Mucosa of rectum (tissue), 2 donors: Measurements from ENCODE around the gene ARSG.

Source experiments
- H3K27ac ChIP-seq, 2 donors: one replicate each; pipeline ENCODE4 v1.7.0; 2013; ENCODE audit warnings: inconsistent platforms in 2 of 2, low read depth in 2 of 2, low read length in 2 of 2
- H3K27me3 ChIP-seq, 2 donors: one replicate each; pipeline ENCODE4 v1.7.0; 2013; ENCODE audit warnings: low read length in 2 of 2; ENCODE audit not compliant: control insufficient read depth in 2 of 2, insufficient read depth in 2 of 2
- H3K36me3 ChIP-seq, 2 donors: one replicate each; pipeline ENCODE4 v1.7.0; 2013; ENCODE audit warnings: low read length in 2 of 2; ENCODE audit not compliant: control insufficient read depth in 2 of 2, insufficient read depth in 2 of 2
- H3K4me1 ChIP-seq, 2 donors: one replicate each; pipeline ENCODE4 v1.7.0; 2013; ENCODE audit warnings: low read length in 2 of 2, mild to moderate bottlenecking in 1 of 2; ENCODE audit not compliant: control insufficient read depth in 2 of 2, insufficient read depth in 2 of 2
- H3K4me3 ChIP-seq, 2 donors: one replicate each; pipeline ENCODE4 v1.7.0; 2013; ENCODE audit warnings: low read length in 2 of 2
- H3K9ac ChIP-seq, 2 donors: one replicate each; pipeline ENCODE4 v1.7.0; 2013; ENCODE audit warnings: low read length in 2 of 2, low read depth in 1 of 2, mild to moderate bottlenecking in 1 of 2
- H3K9me3 ChIP-seq, 2 donors: one replicate each; pipeline ENCODE4 v1.7.0; 2013; ENCODE audit warnings: low read length in 2 of 2; ENCODE audit not compliant: control insufficient read depth in 2 of 2
- donor health status: healthy.
- donor health status: Normal muscosa, but diverticular disease.

ARSG gene

DNA sequence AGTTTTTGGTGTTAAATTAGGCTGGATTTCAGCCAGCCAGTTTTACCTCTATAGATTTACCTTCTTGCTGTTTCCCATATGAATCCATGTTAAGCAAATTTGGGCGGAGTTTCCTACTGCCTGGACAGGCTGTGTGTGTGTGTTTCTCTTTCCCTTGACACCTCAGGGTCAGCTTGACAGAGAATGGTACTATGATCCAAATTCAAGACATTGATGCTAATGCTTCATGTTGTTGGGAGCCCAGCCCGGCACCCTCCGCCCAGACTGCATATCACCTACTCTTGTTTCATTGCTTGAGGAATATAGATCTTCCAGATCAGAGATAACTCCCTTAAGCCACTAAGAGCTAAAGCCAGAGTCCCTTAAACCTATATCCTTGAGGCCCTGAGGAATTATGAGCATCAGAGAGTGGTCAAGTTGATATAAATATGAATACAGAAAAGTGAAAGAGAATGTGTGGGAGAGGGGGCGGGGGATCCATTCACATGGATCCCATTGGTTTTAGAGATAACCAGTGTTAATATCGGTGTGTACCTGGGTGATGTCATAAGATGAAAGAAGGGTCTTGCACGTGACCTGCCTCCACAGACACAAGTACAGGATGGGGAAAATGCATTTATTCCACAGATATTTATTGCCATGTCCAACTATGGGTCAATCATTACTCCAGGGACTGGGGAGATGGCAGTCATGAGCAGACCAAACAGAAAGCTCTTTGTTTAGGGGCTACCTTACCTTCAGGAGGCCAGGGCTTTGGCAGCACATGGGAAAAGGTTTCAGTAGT is 96.3 kb downstream of the ARSG start:
- Histone ChIP-seq H3K9ac (no peak overlapping the region), H3K36me3 (no peaks in the 10 kb centered on the region), H3K4me1 (peaks cover 0 to 6% of the 10 kb centered on the region in 2 donors), H3K27me3 (no peaks in the 10 kb centered on the region), H3K27ac (no peak overlapping the region), H3K4me3 (no peak overlapping the region), H3K9me3 (no peaks in the 10 kb centered on the region)

DNA sequence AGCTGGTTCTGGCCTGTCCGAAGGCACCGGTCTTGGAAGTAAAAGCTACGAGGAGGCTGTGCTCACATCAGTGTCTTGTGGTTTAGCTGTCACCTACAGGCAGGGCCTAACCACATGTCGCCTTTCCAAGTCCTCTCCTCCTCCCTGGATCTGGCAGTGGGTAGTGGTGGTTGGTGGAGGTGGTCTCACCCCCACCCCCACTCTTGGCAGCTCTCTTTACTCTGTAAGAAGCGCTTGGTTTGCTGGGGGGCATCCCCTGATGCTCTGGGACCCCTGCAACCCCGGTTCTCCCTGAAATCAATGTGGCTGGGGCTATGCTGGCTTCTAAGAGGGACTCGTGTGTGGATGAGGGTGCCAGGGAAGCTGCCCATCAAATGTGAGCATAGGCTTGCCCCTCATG is 97.7 kb downstream of the ARSG start:
- Histone ChIP-seq H3K27ac (no peak overlapping the region), H3K4me3 (no peak overlapping the region), H3K9me3 (no peaks in the 10 kb centered on the region), H3K4me1 (no peaks in the 10 kb centered on the region), H3K27me3 (no peaks in the 10 kb centered on the region), H3K9ac (no peak overlapping the region), H3K36me3 (no peaks in the 10 kb centered on the region)

DNA sequence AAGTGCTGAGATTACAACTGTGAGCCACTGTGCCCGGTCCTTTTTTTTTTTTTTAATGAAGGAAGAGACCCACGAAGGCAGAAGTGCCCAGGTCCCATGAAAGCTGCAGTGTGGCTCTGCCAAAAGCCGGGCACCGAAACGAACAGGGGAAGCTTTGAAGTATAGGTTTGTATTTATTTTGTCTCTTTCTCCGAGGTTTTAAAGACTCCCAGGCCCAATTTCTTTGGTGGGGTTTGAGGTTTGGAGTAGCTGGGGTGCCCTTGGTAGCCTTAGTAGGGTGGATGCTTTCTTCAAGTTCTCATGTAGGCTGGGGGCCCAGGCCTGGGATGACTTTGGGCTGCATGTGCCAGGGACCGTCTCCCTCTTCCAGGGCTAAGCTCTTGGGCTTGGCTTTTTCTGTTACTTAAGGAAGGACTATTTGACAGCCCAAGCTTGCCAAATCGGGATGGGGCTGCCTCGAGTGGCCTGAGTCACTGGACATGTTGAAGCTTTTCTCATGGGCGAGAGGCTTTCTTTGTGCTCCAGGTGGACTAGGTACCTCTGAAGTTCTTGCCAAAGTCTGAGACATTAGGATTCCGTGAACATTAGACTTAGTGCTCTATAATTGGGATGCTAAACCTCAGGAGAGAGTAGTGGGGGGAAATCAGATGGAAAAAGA is 99.7 kb downstream of the ARSG start:
- no peak overlapping the region for H3K27ac ChIP-seq
- no peaks in the 10 kb centered on the region for H3K4me1 ChIP-seq
- no peaks in the 10 kb centered on the region for H3K27me3 ChIP-seq
- no peak overlapping the region for H3K9ac ChIP-seq
- no peaks in the 10 kb centered on the region for H3K9me3 ChIP-seq
- H3K36me3 ChIP-seq, result no peaks in the 10 kb centered on the region
- no peak overlapping the region for H3K4me3 ChIP-seq

DNA sequence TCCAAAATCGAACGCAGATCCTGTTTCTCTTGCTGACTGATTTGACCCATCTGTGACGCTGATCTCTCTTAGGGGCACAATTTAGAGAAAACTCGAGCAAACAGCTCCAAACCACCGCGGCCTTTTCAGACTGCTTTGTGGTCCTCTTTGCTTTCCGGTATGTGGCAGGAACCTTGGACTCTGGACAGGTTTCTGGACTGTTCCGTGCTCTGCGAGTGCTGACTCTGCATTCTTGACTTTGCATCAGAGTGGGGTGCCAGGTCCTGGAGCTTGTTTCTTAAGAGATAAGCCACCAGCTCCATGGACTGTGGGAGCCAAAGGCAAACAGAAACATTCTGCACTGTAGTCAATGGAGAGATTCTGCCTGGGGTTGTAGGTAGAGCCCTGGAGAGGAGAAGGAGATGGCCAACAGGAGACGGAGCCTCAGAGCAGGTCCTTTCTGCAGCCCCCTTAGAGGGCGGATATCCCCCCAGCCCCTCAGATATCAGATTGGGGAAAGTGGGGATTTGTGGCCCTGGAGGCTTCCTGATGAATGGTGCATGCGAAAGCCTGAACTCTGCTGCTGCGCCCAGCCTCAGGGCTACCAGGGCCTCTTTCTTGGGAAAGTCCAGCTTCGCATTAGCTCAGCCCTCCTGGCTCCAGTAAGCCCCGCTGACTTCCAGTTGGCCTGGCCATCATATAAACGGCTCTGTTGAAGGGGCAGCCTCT is 100.4 kb downstream of the ARSG start:
- H3K36me3 ChIP-seq, result no peaks in the 10 kb centered on the region
- H3K27me3 ChIP-seq, result no peaks in the 10 kb centered on the region
- no peak overlapping the region for H3K4me3 ChIP-seq
- H3K9ac ChIP-seq, result no peak overlapping the region
- H3K9me3 ChIP-seq, result no peaks in the 10 kb centered on the region
- no peaks in the 10 kb centered on the region for H3K4me1 ChIP-seq
- H3K27ac ChIP-seq, result no peak overlapping the region

DNA sequence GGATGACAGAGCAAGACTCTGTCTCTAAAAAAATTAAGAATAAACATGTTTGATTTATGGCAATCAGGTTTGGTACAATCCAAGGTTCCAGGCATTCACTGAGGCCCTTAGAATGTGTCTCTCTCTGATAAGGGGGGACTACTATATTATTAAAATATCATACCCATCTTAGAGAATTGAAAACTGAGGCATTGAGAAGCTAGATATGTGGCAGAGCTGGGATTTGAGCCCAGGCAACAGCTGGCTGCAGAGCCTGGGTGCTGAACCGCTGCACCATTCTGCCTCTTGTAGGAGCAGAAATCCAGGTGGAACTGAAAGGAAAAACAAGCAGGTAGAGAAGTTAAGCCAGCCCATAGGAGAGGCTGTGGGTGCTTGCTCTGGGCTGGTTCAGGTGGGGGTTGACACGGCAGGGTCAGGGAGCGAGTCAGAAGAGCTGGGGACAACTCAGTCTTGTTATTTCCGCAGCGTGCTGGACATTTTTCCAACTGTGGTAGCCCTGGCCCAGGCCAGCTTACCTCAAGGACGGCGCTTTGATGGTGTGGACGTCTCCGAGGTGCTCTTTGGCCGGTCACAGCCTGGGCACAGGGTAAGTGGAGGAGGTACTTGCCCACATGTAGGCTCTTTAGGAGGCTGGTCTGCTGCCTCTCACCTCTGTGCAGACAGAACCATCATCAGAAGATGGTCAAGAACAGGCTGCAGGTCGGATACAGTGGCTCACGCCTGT is 103.5 kb downstream of the ARSG start:
- H3K9me3 ChIP-seq, result no peaks in the 10 kb centered on the region
- no peak overlapping the region for H3K9ac ChIP-seq
- H3K4me1 ChIP-seq, result no peaks in the 10 kb centered on the region
- no peak overlapping the region for H3K4me3 ChIP-seq
- H3K27me3 ChIP-seq, result no peaks in the 10 kb centered on the region
- H3K27ac ChIP-seq, result no peak overlapping the region
- H3K36me3 ChIP-seq, result no peaks in the 10 kb centered on the region

DNA sequence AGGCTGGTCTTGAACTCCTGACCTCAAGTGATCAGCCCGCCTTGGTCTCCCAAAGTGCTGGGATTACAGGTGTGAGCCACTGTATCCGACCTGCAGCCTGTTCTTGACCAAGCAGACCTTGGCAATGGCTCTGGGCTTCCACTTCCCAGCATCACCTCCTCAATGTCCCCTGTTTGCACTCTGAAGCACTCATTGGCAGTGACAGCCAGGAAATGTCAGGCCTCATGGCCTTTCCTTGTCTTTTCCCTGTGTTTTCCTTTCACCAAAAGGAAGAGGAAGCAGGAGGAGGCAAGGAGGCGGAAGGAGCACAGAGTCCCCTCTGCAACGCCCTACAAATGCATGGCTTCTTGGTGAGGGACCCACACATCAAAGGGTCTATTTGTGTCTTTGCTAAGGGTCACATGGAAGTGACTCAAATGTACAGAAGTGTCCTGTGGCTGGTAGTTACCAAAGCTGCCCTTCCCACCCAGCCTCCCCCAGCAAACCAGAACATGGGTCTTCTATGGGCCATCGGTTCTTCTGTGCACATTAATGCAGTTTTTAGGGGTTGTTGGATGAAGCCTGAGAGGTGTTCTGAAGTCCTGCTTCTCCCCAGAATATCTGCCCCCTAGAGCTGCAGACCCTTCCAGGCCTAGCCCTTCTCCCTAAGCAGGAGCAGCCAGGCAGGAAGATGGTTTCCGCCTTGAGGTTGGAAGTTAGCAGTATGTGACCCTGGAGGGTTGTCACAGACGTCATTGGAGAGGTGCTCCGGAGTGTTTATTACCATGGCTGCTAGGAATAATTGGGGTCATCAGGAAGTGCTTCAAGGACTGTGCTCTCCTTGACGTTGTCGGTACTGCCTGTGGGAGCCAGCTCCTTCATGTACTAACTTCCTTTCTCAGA is 105.2 kb downstream of the ARSG start:
- Histone ChIP-seq H3K9ac (no peak overlapping the region), H3K27me3 (no peaks in the 10 kb centered on the region), H3K36me3 (no peaks in the 10 kb centered on the region), H3K27ac (no peak overlapping the region), H3K9me3 (no peaks in the 10 kb centered on the region), H3K4me1 (no peaks in the 10 kb centered on the region), H3K4me3 (no peak overlapping the region)

DNA sequence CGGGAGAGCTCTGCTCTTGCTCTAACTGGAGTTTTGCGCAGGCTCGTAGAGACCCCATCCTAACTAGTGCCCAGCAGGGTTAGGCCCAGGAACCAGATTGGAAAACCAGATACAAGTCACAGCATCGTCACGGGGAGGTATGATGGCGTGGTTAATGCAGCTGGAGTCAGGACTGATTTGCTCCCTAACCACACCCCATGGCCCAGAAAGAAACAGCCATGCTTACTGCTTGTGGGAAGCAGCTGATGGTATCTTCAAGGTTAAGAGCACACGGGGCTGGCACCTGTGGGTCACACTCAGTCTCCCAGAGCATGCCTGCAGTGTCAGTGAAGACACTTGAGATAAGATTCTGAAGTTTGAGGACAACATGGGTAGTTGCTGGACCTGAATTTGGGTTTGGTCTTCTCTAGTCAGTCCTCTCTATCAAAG is 105.8 kb downstream of the ARSG start:
- H3K4me1 ChIP-seq, result no peaks in the 10 kb centered on the region

DNA sequence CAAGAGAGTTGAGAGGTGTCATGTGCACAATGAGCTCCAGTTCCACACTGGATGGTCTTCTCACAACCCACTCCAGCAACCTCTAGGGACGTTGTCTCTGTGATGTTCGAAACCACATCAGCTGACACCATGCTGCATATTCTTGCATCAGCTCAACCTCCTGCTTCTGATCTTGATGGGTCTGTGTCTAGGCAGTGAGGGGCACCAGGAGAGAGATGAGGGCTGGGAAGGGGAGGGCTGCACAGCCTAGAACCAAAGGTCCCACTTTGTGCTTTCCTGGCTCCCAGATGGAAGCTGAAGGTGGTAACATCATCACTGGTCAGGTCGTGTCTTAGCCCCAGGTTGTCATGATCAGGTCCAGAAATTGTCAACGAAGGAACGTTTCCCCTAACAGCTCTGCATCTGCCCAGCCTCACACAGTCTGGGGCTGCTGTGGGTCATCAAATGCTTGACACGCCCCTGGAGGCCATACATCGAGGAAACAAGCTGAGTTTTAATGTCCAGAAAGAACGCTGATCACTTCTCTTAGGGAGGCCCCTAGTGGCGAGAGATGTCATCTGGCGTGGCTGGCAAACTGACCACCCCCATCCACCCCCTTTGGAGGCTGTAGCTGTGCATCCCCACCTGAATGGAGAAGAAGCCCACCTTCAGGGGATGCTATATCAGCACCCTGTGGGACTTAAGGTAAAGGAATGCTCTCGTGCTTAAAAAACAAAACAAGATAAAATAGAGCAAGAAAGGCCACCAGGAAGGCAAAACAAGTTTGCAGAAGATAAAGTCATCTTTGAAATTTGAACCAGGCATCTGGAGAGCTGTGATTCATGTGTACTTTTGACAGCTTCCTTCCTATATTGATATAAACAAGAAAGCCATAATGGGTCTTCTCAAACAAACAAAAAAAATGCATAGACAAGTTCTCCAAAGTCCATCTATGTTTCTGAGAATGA is 107.7 kb downstream of the ARSG start:
- Histone ChIP-seq H3K9ac (no peak overlapping the region), H3K4me1 (no peaks in the 10 kb centered on the region), H3K4me3 (no peak overlapping the region), H3K9me3 (no peaks in the 10 kb centered on the region), H3K27ac (no peak overlapping the region), H3K36me3 (no peaks in the 10 kb centered on the region), H3K27me3 (no peaks in the 10 kb centered on the region)

More for the DNA sequence above, 105.8 kb downstream of the ARSG start:
- Histone ChIP-seq H3K9ac (no peak overlapping the region), H3K9me3 (no peaks in the 10 kb centered on the region), H3K27ac (no peak overlapping the region), H3K4me3 (no peak overlapping the region), H3K27me3 (no peaks in the 10 kb centered on the region), H3K36me3 (no peaks in the 10 kb centered on the region)
